HL-60 (cell line): ENCODE data around the gene GDPD1.
"Not testable (repeated sequence)": the region's sequence is repeated elsewhere in the genome, so short reads cannot be mapped to it uniquely, and the experiment has no call there.

Experiments used
- DNase-seq, 2 experiments: peaks; one replicate each; pipeline ENCODE4 v3.0.0-alpha.2; 2010 to 2020; ENCODE audit warnings: low read depth in 1 of 2, low spot score in 1 of 2
- H3K27ac ChIP-seq: fragments of 250-450 bp; sonication (Bioruptor Pico); replicated peaks from 2 replicates; pipeline ENCODE4 v1.5.1; 2020; ENCODE audit warnings: mild to moderate bottlenecking, moderate library complexity
- H3K27me3 ChIP-seq: fragments of 250-450 bp; sonication (Bioruptor Pico); 2 replicates; pipeline ENCODE4 v1.5.1; 2021; ENCODE audit warnings: mild to moderate bottlenecking, moderate library complexity; ENCODE audit not compliant: insufficient read depth, poor library complexity, severe bottlenecking
- H3K4me3 ChIP-seq: replicated peaks from 2 replicates; pipeline ENCODE4 v1.5.1; 2011; ENCODE audit warnings: mild to moderate bottlenecking, control low read depth, low read length; ENCODE audit not compliant: insufficient read depth
- CTCF ChIP-seq: IDR thresholded peaks from one replicate; pipeline ENCODE4 v1.5.1; 2011; ENCODE audit warnings: low read length, control low read depth, inconsistent platforms; ENCODE audit not compliant: insufficient read depth
- GABPA ChIP-seq: IDR thresholded peaks from 2 replicates; pipeline ENCODE4 v1.6.1; 2012; ENCODE audit warnings: low read depth
- POLR2AphosphoS5 ChIP-seq: IDR thresholded peaks from 2 replicates; pipeline ENCODE4 v1.6.1; 2012; ENCODE audit warnings: low read depth
- REST ChIP-seq: IDR thresholded peaks from 2 replicates; pipeline ENCODE4 v1.6.1; 2012; ENCODE audit warnings: low read depth; ENCODE audit not compliant: insufficient replicate concordance
- SPI1 ChIP-seq: IDR thresholded peaks from 2 replicates; pipeline ENCODE4 v1.6.1; 2012; ENCODE audit warnings: low read depth, mild to moderate bottlenecking, borderline replicate concordance

Gene GDPD1

GRCh38 chr17:59310263-59310920, 90.1 kb downstream of the GDPD1 start:
- no peak overlapping the region for H3K27ac ChIP-seq
- H3K4me3 ChIP-seq = no peak overlapping the region
- no peaks in the 10 kb centered on the region for H3K27me3 ChIP-seq
- TF ChIP-seq GABPA (no peak), REST (no peak), CTCF (no peak), SPI1 (no peak), POLR2AphosphoS5 (no peak)
- DNase-seq = no peak

GRCh38 chr17:59311051-59311468, 90.7 kb downstream of the GDPD1 start:
- Histone ChIP-seq H3K27me3 (no peaks in the 10 kb centered on the region), H3K27ac (no peak overlapping the region), H3K4me3 (no peak overlapping the region)
- DNase-seq = peak in 1 of 2 experiments; percentile 64
- TF ChIP-seq CTCF (peak; percentile 89), REST (no peak)

GRCh38 chr17:59311521-59311920, 91.2 kb downstream of the GDPD1 start:
- not testable (repeated sequence) for H3K27me3 ChIP-seq, H3K27ac ChIP-seq, H3K4me3 ChIP-seq, DNase-seq

- no peak overlapping the region for H3K27ac ChIP-seq
- TF ChIP-seq CTCF (no peak), SPI1 (peak; percentile 29; the same call in 1 of the 2 replicates)
- peak in 1 of 2 experiments; percentile 32 for DNase-seq
- H3K27me3 ChIP-seq = no peaks in the 10 kb centered on the region
- no peak overlapping the region for H3K4me3 ChIP-seq
Measured at GRCh38 chr17:59315866-59316265, 95.6 kb downstream of the GDPD1 start.
